Heart left ventricle (tissue), 13 donors: ENCODE data around the gene SLC39A11.

Experiments
- CTCF ChIP-seq, 12 donors: fragments of 200-600 bp; sonication (generic) in 4 of 12; IDR thresholded peaks; one replicate each; pipeline versions ENCODE4 v1.5.0 to v1.8.0; 2018 to 2022; ENCODE audit warnings: antibody characterized with exemption in 12 of 12, mild to moderate bottlenecking in 5 of 12
- POLR2A ChIP-seq, 2 donors: fragments of 450-650 bp; IDR thresholded peaks; one replicate each; pipeline ENCODE4 v1.6.1; 2017; ENCODE audit warnings: antibody characterized with exemption in 2 of 2, mild to moderate bottlenecking in 2 of 2, moderate library complexity in 2 of 2
- donor health status: ischemic (EF 13 %, LVEDD 7.1; RV severe dilation, severe dysfunction).
- donor health status: DM: no; HTN: yes; CAD: no.
- donor health status: DM: no; HTN: no; CAD: no.
- donor health status: ischemic (EF 25% LVEDD 6.9; RV normal size, moderate dysfunction).
- donor health status: ischemic (EF 25% LVEDD 5.7; RV mildly dilated, moderate dysfunction).
- donor health status: ischemic (EF 35%, LVEDD 5.7; RV mildly dilated, moderate dysfunction).
- donor health status: nonischemic (EF 11% LVEDD 7.7; RV severe dilation, severe dysfunction).
- donor health status: DM: yes; HTN: yes; CAD: no.
- donor health status: PGD.
- donor health status: ischemic (EF 29% LVEDD 5.4; RV normal size, mild dysfunction).
- donor health status: nonischemic (EF 23%, LVEDD 6.1; RV moderate dilation, normal function).

DNA sequence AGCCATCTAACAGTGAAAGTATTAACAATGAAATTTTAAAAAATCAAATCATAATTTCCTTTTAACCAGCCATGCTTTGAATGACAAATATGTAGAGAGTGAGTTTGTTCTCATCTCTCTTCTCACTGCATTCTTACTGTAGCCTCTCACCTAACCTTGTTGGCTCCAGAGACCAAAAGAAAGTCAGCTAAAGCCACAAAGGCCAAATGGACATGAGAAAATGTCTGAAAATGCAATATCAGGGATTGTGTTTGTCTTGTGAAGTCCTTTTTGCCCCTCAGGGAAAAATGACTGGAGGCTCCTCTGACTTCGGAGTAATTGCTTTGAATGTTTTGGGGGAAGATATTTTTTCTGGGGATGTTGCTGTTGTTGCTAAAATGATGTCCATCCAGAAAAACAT lies 166.3 kb downstream of the SLC39A11 start:
- TF ChIP-seq CTCF (IDR thresholded peaks at IDR 0.05), result no peak
- no peak for TF ChIP-seq POLR2A (IDR thresholded peaks at IDR 0.05)
